CD4-positive, alpha-beta T cell treated with Interleukin-17A for 4 hours (primary cell): ENCODE data around the gene MIA2.

ENCODE experiments used
- DNase-seq: peaks from one replicate; pipeline ENCODE4 v3.0.0-alpha.2; 2020; ENCODE audit warnings: mixed read lengths

The MIA2 gene

GRCh38 chr14:39393289-39393688 lies 159.6 kb downstream of the MIA2 start:
- DNase-seq = no peak

GRCh38 chr14:39395555-39396254 lies 162.0 kb downstream of the MIA2 start:
- no peak for DNase-seq

- DNase-seq = no peak
These were observed 162.7 kb downstream of the MIA2 start for GRCh38 chr14:39396448-39396847.

GRCh38 chr14:39398382-39398781 lies 164.7 kb downstream of the MIA2 start:
- no peak for DNase-seq

- no peak for DNase-seq
These were observed 172.8 kb downstream of the MIA2 start for GRCh38 chr14:39406560-39406959.

GRCh38 chr14:39416072-39416471 lies 182.4 kb downstream of the MIA2 start:
- DNase-seq = no peak

- no peak for DNase-seq
These were observed 183.3 kb downstream of the MIA2 start for GRCh38 chr14:39417014-39417413.

GRCh38 chr14:39419272-39419671 lies 185.6 kb downstream of the MIA2 start:
- DNase-seq = no peak

GRCh38 chr14:39422243-39422642 lies 188.5 kb downstream of the MIA2 start:
- DNase-seq = no peak

- DNase-seq = no peak
These were observed 190.1 kb downstream of the MIA2 start for GRCh38 chr14:39423793-39424192.

GRCh38 chr14:39425947-39426346 lies 192.2 kb downstream of the MIA2 start:
- DNase-seq = no peak

GRCh38 chr14:39426605-39427004 lies 192.9 kb downstream of the MIA2 start:
- no peak for DNase-seq

- no peak for DNase-seq
These were observed 194.4 kb downstream of the MIA2 start for GRCh38 chr14:39428118-39428517.

GRCh38 chr14:39430762-39431415 lies 197.2 kb downstream of the MIA2 start:
- no peak for DNase-seq

- DNase-seq = peak; percentile 60
These were observed 197.9 kb downstream of the MIA2 start for GRCh38 chr14:39431416-39432178.

GRCh38 chr14:39432179-39432618 lies 198.5 kb downstream of the MIA2 start, which contains the start of gene FBXO33:
TSS of gene FBXO33 (minus strand) at chr14:39432433. CDS start at chr14:39432162, 271 bp downstream.
- DNase-seq = peak; percentile 97

- DNase-seq = peak; percentile 82
These were observed 199.1 kb downstream of the MIA2 start for GRCh38 chr14:39432619-39433451.

- no peak for DNase-seq
These were observed 199.7 kb downstream of the MIA2 start for GRCh38 chr14:39433452-39433813.

GRCh38 chr14:39434401-39434800 lies 200.7 kb downstream of the MIA2 start:
- no peak for DNase-seq

GRCh38 chr14:39435241-39435640 lies 201.5 kb downstream of the MIA2 start:
- no peak for DNase-seq
